HG03097 (cell line): ENCODE data around the gene COLEC11.
"Not testable (repeated sequence)": the region's sequence is repeated elsewhere in the genome, so short reads cannot be mapped to it uniquely, and the experiment has no call there.

Experiments
- ATAC-seq: cut with Tn5 transposase; IDR thresholded peaks from one replicate; pipeline ENCODE4 v1.9.1; 2021; ENCODE audit not compliant: unreplicated experiment, low FRiP score

COLEC11 gene

DNA sequence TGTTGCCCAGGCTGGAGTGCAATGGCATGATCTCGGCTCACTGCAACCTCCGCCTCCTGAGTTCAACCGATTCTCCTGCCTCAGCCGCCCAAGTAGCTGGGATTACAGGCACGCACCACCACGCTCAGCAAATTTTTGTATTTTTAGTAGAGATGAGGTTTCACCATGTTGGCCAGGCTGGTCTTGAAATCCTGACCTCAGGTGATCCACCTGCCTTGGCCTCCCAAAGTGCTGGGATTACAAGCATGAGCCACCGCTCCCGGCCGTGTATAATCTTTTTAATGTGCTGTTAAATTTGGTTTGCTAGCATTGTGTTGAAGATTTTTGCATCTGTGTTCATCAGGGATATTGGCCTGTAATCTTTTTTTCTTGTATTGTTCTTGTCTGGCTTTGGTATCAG lies 24.7 kb downstream of the COLEC11 start:
- not testable (repeated sequence) for ATAC-seq

DNA sequence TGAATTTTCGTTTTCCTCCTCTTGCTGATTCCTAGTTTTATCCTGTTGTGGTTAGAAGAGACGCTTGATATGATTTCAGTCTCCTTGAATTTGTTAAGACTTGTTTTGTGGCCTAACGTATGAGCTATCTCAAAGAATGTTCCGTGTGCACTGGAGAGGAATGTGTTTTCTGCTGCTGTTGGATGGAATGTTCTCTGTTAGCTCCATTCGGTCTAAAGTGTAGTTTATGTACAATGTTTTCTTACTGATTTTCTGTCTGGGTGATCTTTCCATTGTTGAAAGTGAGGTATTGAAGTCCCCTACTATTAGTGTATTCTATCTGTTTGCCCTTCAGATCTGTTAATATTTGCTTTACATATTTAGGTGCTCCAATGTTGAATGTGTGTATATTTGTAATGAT lies 25.9 kb downstream of the COLEC11 start:
- no peak for ATAC-seq

DNA sequence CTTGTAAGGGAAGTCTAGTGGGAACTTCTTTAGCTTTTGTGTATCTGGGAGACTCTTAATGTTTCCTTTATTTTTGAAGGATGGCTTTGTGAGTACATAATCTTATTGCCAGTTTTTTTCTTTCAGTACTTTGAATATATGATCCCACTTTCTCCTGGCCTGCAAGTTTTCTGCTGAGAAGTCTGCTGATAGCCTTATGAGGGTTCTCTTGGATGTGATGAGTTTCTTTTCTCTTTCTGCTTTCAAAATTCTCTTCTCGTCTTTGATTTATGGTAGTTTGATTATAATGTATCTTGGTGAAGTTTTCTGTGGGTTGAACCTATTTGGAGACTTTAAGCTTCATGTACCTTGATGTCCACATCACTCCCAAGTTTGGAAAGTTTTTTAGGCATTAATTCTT lies 28.1 kb downstream of the COLEC11 start:
- no peak for ATAC-seq

DNA sequence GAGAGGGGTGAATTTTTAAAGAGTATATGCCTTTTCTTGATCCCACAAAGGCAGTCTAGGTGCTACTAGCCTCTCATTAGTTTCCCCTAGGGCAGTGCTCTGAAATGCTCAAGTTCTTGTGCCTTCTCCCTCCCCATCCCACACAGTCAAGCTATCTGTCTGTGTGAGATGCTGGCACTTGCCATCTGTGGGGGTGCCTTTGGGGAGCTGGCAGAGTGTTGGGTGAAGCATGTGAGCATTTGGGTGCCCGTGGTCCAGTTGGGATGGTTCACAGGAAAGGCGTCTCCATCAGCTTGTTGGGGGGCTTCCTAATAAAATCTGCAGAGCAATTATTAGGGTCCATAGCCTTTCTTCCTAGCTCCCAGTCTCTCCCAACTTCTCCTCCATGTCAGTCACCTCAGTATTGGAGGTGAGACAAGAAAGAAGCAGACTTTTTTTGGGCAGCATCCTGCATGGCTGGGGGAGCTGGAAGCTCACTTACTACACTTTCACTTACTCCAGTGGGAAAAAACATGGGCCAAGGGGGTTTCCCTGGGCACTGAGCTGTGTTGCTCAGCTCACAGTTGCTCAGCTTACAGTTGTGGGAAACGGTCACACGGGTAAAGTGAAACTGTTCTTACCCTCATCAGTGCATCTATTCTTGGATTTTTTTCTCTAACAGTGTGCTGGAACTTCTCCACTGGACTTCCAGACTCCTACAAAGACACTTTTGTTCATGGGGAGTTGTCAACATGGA lies 29.3 kb downstream of the COLEC11 start:
- no peak for ATAC-seq

DNA sequence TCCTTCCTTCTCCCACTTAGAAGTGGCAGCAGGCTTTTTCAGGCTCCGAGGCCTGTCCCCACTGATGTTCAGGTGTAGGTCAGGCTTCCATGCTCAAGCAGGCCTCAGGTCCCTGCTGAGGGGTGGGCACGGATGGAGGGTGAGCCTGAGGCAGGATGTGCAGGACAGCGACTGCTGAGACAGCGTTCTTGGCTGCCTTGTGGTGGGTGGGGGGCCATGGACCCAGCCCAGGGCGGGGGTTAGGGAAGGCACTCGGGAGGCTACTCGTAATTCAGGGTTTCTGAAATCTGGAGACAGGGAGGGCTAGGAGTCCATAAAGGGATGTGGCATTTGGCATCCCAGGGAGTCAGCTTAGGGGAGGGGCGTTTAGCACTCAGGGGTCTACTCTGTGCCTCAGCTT lies 30.3 kb downstream of the COLEC11 start:
- no peak for ATAC-seq

DNA sequence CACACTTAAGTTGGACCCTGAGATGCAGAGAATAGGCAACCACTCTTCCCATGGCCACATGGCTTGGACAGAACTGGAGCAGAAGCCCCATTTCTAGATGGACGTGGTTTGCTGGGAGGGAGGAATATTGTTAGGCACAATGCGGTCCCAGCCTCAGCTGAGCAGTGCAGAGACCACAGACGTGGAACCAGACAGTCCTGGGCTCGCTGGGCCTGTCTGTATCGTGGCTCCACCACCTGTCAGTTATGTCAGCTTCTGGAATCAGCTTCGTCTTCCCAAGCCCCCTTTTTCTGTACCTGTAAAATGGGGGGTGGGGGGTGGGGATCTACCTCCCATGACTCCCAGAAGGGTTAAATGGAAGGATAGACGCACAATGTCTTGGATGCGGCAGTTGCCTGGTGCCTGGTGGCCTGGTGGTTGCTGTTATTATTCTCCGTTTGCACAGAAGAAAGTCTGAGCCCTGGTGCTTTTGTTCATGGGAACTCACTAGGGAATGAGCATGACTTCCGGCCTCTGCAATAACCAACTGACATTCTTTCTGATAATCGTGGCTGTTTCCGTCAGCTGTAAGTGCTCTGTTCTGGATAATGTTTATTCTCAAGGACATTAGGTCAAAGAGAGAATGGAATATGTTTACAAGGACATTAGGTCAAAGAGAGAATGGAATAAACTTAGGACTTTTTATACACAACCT lies 31.4 kb downstream of the COLEC11 start:
- ATAC-seq, result no peak

DNA sequence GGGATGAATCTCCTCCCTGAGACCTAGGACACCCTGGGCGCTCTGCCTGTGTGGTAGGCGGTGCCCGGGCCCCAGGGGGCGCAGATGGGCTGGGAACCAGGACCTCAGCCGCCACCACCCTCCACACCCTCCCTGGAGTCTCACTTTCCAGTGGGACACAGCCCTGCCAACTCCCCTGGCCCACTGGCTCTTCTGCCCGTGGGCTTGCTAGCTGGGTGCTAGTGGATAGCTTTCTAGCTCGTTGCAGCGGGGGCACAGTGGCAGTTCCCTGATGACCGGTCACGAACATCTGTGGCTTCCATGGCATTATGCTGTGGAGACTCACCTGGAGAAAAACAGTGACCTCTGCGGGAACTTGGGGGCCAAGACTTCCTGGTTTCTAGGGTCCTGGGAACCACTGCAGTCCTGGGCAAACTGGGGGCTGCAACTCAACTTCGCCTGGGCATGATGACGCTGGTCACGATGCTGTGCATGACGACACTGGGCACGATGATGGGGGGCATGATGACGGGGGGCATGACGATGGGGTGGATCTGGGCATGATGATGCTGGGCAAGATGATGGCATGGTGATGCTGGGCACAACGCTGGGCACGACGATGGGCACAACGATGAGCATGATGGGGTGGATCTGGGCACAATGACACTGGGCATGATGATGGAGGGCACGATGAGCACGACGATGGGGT lies 32.0 kb downstream of the COLEC11 start:
- ATAC-seq, result no peak

DNA sequence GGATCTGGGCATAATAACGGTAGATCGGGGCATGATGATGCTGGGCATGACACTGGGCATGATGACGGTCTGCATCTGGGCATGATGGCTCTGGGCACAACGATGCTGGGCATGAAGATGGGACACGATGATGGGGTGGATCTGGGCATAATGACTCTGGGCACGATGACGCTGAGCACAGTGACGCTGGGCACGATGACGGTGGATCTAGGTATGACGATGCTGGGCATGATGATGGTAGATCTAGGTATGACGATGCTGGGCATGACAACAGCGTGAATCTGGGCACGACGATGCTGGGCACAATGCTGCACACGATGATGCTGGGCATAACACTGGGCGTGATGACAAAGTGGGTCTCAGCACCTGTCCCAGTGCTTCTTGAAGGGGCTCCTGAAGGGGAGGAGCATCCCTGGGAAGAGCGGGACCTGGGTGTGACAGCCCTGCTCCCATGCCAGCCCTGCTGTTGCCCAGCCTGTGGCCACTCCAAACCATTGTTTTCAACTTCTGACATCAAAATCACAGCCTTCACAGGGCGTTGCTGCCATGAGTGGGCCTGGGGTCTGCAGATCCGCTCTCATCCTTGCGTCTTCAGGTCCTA lies 32.7 kb downstream of the COLEC11 start:
- ATAC-seq, result no peak

DNA sequence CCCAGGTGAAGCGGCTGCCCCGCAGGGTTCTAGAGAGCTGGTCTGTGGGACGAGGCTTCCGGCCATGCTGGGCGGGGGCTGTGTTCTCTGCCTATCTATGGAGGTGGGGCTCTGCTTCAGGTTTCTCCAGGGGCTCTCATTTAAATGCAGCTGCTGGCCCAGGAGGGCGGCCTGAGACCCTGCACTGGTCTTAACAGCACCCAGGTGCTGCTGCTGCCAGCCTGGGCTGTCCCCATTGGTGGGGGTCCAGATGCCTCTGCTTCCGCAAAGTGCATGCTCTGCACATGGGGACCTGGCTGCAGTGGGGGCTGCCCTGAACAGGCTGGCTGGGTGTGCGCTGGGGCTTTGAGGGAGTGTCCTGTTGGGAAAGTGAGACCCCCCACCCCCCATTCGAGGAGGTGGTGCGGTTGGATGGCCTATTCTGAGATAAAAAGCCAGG lies 33.3 kb downstream of the COLEC11 start:
- ATAC-seq, result no peak

DNA sequence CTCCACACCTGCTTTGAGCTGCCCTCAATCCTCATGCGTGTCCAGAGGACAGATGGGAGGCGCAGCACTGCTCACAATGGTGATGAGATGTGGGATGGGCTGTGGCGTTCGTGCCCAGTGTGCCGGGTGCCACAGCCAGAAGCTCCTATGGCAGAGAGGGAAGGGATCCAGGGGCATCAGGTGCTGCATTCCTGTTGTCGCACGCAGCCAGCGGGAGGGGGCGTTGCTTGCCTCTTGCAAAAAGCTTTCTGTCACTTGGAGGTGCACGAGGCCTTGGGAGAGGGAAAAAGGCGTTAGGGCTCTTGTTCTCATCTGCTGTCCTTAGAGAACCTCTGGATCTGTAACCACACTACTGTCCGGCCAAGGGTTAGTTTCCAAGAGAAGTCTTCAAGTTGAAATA lies 33.9 kb downstream of the COLEC11 start:
- no peak for ATAC-seq

DNA sequence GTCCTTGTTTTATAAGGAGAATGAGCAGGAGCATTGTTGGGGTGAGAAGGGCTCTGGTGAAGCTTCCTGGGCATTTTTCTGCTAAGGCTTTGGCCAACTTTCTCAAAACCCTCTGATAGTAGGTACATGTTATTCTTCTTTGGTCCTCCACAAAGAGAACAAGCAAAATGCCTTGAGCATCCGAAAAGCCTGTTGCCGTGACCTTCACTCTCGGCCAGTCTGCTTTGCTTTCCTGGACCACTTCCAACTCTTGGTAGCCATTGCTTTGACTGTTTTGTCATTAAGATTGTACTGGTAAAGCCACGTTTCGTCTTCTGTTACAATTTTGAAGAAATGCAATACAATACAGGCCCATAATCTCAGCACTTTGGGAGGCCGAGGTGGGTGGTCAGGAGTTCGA lies 35.7 kb downstream of the COLEC11 start:
- ATAC-seq, result no peak

DNA sequence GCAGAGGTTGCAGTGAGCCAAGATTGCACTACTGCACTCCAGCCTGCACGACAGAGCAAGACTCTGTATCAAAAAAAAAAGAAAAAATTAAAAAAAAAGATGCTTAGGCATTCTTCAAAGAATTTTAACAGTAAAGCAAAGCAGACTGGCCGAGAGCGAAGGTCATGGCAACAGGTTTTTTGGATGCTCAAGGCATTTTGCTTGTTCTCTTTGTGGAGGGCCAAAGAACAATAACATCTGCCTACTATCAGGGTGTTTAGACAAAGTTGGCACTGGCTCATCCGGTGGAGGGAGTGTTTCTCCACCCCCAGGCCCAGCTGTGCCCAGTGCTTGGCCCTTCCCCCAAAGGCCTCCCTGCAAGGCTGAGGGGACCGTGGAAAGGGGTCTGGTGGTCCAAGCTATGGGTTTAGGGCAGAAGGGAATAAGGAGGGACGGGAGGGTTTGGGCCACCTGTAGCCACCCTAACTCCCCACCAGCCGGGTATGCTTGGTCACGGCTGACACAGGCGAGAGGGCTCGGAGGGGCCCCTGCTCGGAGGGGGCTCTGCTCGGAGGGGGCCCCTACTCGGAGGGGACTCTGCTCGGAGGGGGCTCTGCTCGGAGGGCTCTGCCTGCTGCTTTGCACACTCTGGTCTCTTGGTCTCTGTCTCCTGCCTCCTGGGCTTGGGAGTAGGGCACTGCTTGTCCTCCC lies 36.4 kb downstream of the COLEC11 start:
- ATAC-seq, result no peak

DNA sequence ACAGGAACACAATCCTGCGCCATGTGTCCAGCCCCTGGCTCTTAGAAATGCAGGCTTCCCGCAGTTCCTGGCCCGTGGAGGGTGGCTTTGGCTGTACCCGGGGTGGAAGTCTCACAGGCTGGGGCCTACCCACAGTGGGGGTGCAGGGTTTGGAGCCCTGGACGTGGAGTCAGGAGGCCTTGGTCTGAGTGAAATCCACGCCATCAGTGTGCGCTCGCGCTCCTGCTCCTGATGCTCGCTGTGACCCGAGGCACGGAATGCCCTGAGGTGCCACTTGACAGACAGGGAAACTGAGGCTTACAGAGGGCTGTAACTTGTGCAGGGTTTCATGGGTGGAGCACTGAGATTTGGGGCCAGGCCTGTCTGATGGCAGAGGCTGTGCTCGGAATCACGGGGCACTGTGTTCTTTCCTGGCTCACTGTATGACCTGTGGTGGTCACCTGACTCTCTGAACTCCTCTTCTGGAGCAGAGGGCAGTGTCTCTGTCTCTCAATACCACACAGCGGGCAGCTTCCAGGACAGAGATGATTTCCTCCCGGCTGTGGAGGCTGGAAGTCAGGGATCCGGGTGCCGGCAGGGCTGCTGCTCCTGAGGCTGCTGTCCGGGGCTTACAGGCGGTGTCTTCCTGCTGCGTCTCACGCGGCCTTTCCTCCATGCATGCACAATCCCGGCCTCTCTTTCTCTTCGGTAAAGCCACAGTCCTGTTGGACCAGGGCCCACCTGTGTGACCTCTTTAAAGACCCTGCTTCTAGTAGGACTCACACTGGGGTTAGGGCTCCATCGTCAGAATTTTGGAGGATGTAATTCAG lies 37.1 kb downstream of the COLEC11 start:
- no peak for ATAC-seq

DNA sequence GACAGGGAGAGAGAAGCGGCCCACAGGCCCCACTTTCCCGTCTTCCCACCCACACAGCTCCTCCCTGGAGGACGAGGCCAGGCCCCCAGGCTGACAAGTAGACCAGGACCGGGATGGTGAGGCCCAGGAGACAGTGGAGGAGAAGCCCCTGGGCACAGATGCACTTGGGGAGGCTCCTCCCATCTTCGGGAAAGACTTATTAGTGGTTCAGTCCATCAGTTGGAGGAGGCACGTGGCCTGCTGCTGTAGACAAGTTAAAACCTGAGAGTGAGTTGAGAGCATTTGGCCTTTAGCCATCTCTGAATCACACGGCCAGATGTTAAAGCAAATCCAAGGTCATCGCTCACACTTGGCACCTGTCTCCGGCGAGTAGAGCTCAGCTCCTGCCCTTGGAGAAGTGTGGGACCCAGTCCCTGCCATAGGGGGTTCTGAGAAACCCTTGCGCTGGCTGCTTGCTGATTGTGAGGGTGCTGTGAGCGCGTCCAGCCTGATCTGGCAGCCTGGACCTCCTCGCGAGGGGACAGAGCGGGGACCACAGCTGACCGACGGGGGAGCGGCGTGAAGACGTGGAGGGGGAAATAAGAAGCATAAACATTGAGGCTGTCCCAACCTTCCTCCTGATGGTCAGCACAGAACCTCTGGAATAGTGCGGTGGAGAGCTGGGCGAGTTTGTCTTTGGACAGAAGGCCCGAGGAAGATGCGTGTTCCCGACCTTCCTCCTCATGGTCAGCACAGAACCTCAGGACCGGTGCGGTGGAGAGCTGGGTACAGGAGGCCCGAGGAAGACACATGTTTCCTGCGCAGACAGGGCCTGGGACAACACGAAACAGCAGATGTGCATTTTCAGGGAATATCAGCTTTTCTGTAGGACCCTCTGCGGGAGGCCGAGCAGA lies 38.4 kb downstream of the COLEC11 start:
- no peak for ATAC-seq

DNA sequence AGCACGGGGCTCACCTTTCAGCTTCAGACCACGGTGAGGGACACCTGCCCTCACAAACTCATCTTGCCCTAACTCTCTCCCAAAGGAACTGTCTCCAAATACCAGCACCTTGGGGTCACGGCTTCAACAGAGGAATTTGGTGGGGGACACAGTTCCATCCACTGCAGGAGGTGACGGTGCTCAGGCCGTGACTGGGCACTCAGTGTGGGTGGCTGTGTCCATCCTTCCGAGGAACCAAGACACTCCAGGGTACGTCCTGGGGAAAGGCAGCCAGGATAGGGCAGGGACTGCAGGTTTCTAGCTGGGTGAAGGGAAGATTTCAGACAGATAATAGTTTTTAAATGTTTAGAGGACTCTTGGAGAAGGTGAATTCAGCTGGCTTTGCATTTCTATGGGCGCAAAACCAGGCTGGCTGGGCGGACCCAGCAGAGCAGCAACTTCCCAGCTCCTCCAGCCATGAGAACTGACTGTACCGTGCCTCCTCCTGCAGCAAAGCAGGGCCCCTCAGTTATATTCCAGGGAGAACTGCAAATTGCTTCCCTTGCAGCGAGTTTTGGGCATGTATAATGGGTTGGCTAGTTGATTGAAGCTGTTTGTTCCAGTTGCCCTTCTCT lies 39.2 kb downstream of the COLEC11 start:
- no peak for ATAC-seq

DNA sequence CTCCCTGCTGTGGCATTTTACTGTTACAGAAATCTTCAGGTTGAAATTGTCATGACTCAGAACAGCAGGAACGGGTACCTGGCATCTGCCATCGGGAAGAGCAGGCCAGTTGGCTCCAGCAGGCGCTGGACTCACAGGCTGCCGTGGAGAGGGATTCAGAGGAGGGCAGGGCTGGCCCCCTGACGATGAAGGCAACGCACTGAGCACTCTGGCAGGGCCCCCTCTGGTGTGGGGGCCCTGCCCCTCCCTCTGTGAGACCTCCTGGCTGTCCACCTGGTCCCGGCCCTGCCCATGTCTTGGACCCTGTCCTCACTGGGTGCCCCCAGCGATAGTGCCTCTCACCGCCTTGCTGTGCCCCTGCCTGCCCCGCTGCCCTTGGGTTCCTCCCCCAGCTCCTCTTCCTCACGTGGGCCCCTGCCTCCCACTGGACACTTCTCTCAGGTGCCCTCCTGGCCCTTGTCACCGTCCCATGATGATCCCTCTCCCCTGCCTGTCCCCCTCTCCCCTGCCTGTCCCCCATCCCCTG lies 39.7 kb downstream of the COLEC11 start:
- no peak for ATAC-seq

DNA sequence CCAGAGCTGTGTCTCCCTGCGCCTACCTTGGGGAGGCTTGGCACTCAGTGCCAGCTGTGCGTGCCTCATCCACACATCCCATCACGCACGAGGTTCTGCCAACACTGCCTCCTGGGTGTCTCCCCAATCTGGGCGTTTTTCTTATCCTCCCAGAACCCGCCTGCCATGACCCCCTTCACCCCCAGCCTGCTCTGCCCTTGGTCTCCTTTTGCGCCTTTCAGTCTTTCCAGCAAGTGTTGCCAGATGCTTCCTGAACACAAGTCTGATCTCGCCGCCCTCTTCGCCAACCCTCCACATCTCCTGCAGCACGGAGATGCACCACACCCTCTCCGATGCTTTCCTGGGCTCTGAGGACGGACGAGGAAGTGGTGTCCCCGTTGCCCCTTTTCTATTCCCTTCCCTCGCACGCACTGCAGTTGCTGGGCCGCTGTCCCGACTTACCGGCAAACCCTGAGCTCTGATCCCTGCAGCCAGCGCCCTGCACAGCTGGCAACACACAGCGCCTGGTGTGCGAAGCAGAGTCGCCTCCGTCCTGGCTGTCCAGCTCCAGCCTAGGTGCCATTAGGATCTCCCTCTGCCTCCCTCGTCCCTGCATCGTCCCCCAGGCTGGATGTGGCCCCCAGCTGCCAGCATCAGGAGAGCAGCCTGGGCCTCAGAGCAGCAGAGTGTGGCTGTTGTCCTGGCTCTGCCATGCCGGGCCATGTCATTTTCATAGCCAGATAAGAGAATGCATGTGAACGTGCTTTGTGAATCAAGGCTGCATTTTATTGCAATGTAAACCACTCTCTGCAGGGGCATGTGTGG lies 40.5 kb downstream of the COLEC11 start:
- ATAC-seq, result no peak

DNA sequence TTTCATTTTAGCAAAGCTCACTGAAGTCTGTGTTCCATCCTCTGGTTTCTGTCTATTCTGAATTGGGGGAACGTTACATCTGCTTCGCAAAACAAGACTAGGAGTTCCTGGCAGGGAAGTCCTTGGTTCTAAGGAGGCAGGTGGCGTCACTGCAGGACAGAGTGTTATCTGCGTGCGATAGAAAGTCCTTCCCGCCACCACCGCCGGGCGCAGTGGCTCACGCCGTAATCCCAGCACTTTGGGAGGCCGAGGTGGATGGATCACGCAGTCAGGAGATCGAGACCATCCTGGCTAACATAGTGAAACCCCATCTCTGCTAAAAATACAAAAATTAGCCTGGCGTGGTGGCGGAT lies 41.0 kb downstream of the COLEC11 start:
- not testable (repeated sequence) for ATAC-seq
